Lower leg skin (tissue), 4 donors: ENCODE measurements around the gene SELE. TPM values are rescaled to one million over a fixed set of nuclear protein-coding genes. Genes with fewer than 3 reads are reported as not detected.
"Not testable (repeated sequence)": the region's sequence is repeated elsewhere in the genome, so short reads cannot be mapped to it uniquely, and the experiment has no call there.

Experiments used
- DNase-seq, 2 donors: peaks; one replicate each; pipeline ENCODE4 v3.0.0-alpha.2; 2019; ENCODE audit warnings: low spot score in 2 of 2
- H3K4me3 ChIP-seq: fragments of 200-600 bp; sonication (generic); 2 replicates; pipeline ENCODE4 v1.5.1; 2017; ENCODE audit warnings: mild to moderate bottlenecking, low read depth; ENCODE audit not compliant: poor library complexity, severe bottlenecking
- CTCF ChIP-seq, 3 donors: fragments of 450-650 bp; IDR thresholded peaks; one replicate each; pipeline ENCODE4 v1.5.1; 2016; ENCODE audit warnings: antibody characterized with exemption in 3 of 3, mild to moderate bottlenecking in 3 of 3, moderate library complexity in 2 of 3
- POLR2A ChIP-seq, 2 donors: fragments of 450-650 bp; IDR thresholded peaks; one replicate each; pipeline ENCODE4 v1.6.1; 2016 to 2017; ENCODE audit warnings: antibody characterized with exemption in 2 of 2, mild to moderate bottlenecking in 1 of 2, moderate library complexity in 1 of 2
- WGBS, 2 donors: methylation state at CpG; one replicate each; pipeline ENCODE4 v1.1.5; 2018; 5-methylcytosine and 5-hydroxymethylcytosine counted together
- intact Hi-C: fragments of 100-400 bp; cut with DNase I; formaldehyde crosslinking; loops from one replicate; pipeline ENCODE4 v1.15.0; 2023; ENCODE audit warnings: low total_unique reads
- total RNA-seq, 4 donors: library from RNA; depleted of rRNA; stranded (reverse); fragments of >200 nt; gene quantifications; one replicate each; pipeline ENCODE4 v1.1.0, GENCODE V29; 2016

The SELE gene
- total RNA-seq, 4 donors from 2014 or later, result 0.21 to 2.6 TPM; not detected in 2

- 74 to 86% methylated on average over 2 of the region's 2 CpGs for WGBS, 2 donors
- no peak for TF ChIP-seq POLR2A (IDR thresholded peaks at IDR 0.05)
- no peak for TF ChIP-seq CTCF (IDR thresholded peaks at IDR 0.05)
- DNase-seq, result no peak
- no peak overlapping the region for H3K4me3 ChIP-seq
- intact Hi-C loops, result no loop called here
Measured at GRCh38 chr1:169689395-169689794, 44.5 kb downstream of the SELE start.

GRCh38 chr1:169688377-169688776 is 45.5 kb downstream of the SELE start:
- H3K4me3 ChIP-seq, DNase-seq, intact Hi-C loops: not testable (repeated sequence)
- WGBS, 2 donors, result 92 to 98% methylated on average over 5 of the region's 5 CpGs

- TF ChIP-seq CTCF (IDR thresholded peaks at IDR 0.05) (no peak), POLR2A (IDR thresholded peaks at IDR 0.05) (no peak)
- no peak for DNase-seq
- WGBS, 2 donors, result 71 to 80% methylated on average over 3 of the region's 3 CpGs
- no peak overlapping the region for H3K4me3 ChIP-seq
- intact Hi-C loops, result no loop called here
Measured at GRCh38 chr1:169683661-169684060, 50.2 kb downstream of the SELE start.

GRCh38 chr1:169683168-169683567 is 50.7 kb downstream of the SELE start:
- H3K4me3 ChIP-seq, intact Hi-C loops, DNase-seq: not testable (repeated sequence)
- WGBS, 2 donors, result 77 to 79% methylated on average over 4 of the region's 4 CpGs

- TF ChIP-seq POLR2A (IDR thresholded peaks at IDR 0.05) (no peak), CTCF (IDR thresholded peaks at IDR 0.05) (no peak)
- DNase-seq, result no peak
- intact Hi-C loops, result no loop called here
- H3K4me3 ChIP-seq, result no peak overlapping the region
- WGBS, 2 donors, result 24 to 40% methylated on average over 2 of the region's 2 CpGs
Measured at GRCh38 chr1:169682071-169682470, 51.8 kb downstream of the SELE start.

GRCh38 chr1:169681140-169681539 is 52.7 kb downstream of the SELE start:
- intact Hi-C loops, result no loop called here
- TF ChIP-seq CTCF (IDR thresholded peaks at IDR 0.05) (no peak), POLR2A (IDR thresholded peaks at IDR 0.05) (no peak)
- WGBS, 2 donors, result 46% methylated on average over 2 of the region's 2 CpGs
- no peak overlapping the region for H3K4me3 ChIP-seq
- no peak for DNase-seq

GRCh38 chr1:169680377-169681019 is 53.4 kb downstream of the SELE start:
- WGBS, 2 donors, result 62 to 63% methylated on average over 6 of the region's 6 CpGs
- DNase-seq, result no peak
- intact Hi-C loops, result no loop called here
- TF ChIP-seq POLR2A (IDR thresholded peaks at IDR 0.05) (no peak), CTCF (IDR thresholded peaks at IDR 0.05) (no peak)
- H3K4me3 ChIP-seq, result no peak overlapping the region
